Liver (tissue), 9 donors: ENCODE measurements around the gene CLRN3. TPM values are rescaled to one million over a fixed set of nuclear protein-coding genes. Genes with fewer than 3 reads are reported as not detected.

Experiments used
- DNase-seq: peaks from one replicate; pipeline ENCODE4 v3.0.0-alpha.2; 2017; ENCODE audit warnings: low spot score
- H3K27ac ChIP-seq, 2 donors: one replicate each; pipeline ENCODE4 v1.7.0; 2013; ENCODE audit warnings: inconsistent platforms in 2 of 2, low read length in 2 of 2, control low read depth in 1 of 2, low read depth in 1 of 2, mild to moderate bottlenecking in 1 of 2
- H3K27me3 ChIP-seq, 4 donors: one replicate each; pipeline versions ENCODE4 v1.6.1 to v1.7.0; 2013; ENCODE audit warnings: low read length in 3 of 4, inconsistent platforms in 1 of 4, mild to moderate bottlenecking in 1 of 4, moderate library complexity in 1 of 4; ENCODE audit not compliant: control insufficient read depth in 4 of 4, insufficient read depth in 4 of 4
- H3K36me3 ChIP-seq, 4 donors: one replicate each; pipeline versions ENCODE4 v1.6.1 to v1.7.0; 2013; ENCODE audit warnings: low read length in 3 of 4, mild to moderate bottlenecking in 3 of 4, low read depth in 1 of 4, moderate library complexity in 1 of 4; ENCODE audit not compliant: control insufficient read depth in 4 of 4, insufficient read depth in 3 of 4
- H3K4me1 ChIP-seq, 4 donors: one replicate each; pipeline versions ENCODE4 v1.6.1 to v1.7.0; 2013; ENCODE audit warnings: low read length in 3 of 4, mild to moderate bottlenecking in 3 of 4, moderate library complexity in 1 of 4; ENCODE audit not compliant: control insufficient read depth in 4 of 4, insufficient read depth in 4 of 4
- H3K4me3 ChIP-seq, 3 donors: one replicate each; pipeline versions ENCODE4 v1.6.1 to v1.7.0; 2013; ENCODE audit warnings: low read length in 3 of 3, control low read depth in 1 of 3, low read depth in 1 of 3, mild to moderate bottlenecking in 1 of 3
- H3K9ac ChIP-seq, 2 donors: one replicate each; pipeline ENCODE4 v1.7.0; 2013; ENCODE audit warnings: low read length in 2 of 2, mild to moderate bottlenecking in 2 of 2, moderate library complexity in 2 of 2, control low read depth in 1 of 2, low read depth in 1 of 2
- H3K9me3 ChIP-seq, 4 donors: one replicate each; pipeline versions ENCODE4 v1.6.1 to v1.7.0; 2013; ENCODE audit warnings: low read length in 3 of 4; ENCODE audit not compliant: control insufficient read depth in 4 of 4
- CTCF ChIP-seq: fragments of 150-350 bp; IDR thresholded peaks from 2 replicates; pipeline ENCODE4 v1.5.1; 2017; ENCODE audit warnings: improper control_type of control experiment, low read depth, low read length; ENCODE audit not compliant: missing input control
- EGR1 ChIP-seq, 2 donors: IDR thresholded peaks; 2 replicates each; pipeline ENCODE4 v1.6.1; 2016 to 2018; ENCODE audit warnings: antibody characterized with exemption in 2 of 2, low read depth in 2 of 2
- FOXA1 ChIP-seq: IDR thresholded peaks from 2 replicates; pipeline ENCODE4 v1.6.1; 2016; ENCODE audit warnings: antibody characterized with exemption
- FOXA2 ChIP-seq: IDR thresholded peaks from 2 replicates; pipeline ENCODE4 v1.6.1; 2016; ENCODE audit warnings: antibody characterized with exemption
- GABPA ChIP-seq, 2 donors: IDR thresholded peaks in 1 of 2; conservative IDR thresholded peaks in 1 of 2; 2 replicates each; pipeline ENCODE4 v1.6.1; 2016; ENCODE audit warnings: antibody characterized with exemption in 2 of 2, mild to moderate bottlenecking in 1 of 2, moderate library complexity in 1 of 2
- HNF4A ChIP-seq, 2 donors: conservative IDR thresholded peaks; 2 replicates each; pipeline ENCODE4 v1.6.1; 2016; ENCODE audit warnings: antibody characterized with exemption in 2 of 2, mild to moderate bottlenecking in 2 of 2
- HNF4G ChIP-seq: IDR thresholded peaks from 2 replicates; pipeline ENCODE4 v1.6.1; 2016; ENCODE audit warnings: antibody characterized with exemption
- JUND ChIP-seq, 2 donors: IDR thresholded peaks; 2 replicates each; pipeline ENCODE4 v1.6.1; 2016; ENCODE audit warnings: antibody characterized with exemption in 2 of 2
- NR2F2 ChIP-seq: IDR thresholded peaks from 2 replicates; pipeline ENCODE4 v1.6.1; 2016; ENCODE audit warnings: antibody characterized with exemption
- RAD21 ChIP-seq, 2 donors: IDR thresholded peaks; 2 replicates each; pipeline ENCODE4 v1.6.1; 2016; ENCODE audit warnings: antibody characterized with exemption in 2 of 2, mild to moderate bottlenecking in 2 of 2
- RXRA ChIP-seq, 2 donors: IDR thresholded peaks; 2 replicates each; pipeline ENCODE4 v1.6.1; 2017 to 2018; ENCODE audit warnings: antibody characterized with exemption in 2 of 2, mild to moderate bottlenecking in 1 of 2
- SP1 ChIP-seq: IDR thresholded peaks from 2 replicates; pipeline ENCODE4 v1.6.1; 2018; ENCODE audit warnings: antibody characterized with exemption, mild to moderate bottlenecking
- TAF1 ChIP-seq: conservative IDR thresholded peaks from 2 replicates; pipeline ENCODE4 v1.6.1; 2016; ENCODE audit warnings: antibody characterized with exemption, mild to moderate bottlenecking
- YY1 ChIP-seq: IDR thresholded peaks from 2 replicates; pipeline ENCODE4 v1.6.1; 2016; ENCODE audit warnings: antibody characterized with exemption, mild to moderate bottlenecking
- ZBTB33 ChIP-seq: IDR thresholded peaks from 2 replicates; pipeline ENCODE4 v1.6.1; 2016; ENCODE audit warnings: antibody characterized with exemption
- whole genome bisulfite sequencing: extraction: QIAGEN DNeasy Blood & Tissue Kit; methylation state at CpG from one replicate; pipeline ENCODE4 v1.1.7; 2013; 5-methylcytosine and 5-hydroxymethylcytosine counted together
- polyA plus RNA-seq, 2 donors: library from polyadenylated mRNA; stranded (reverse) in 1 of 2; unstranded in 1 of 2; fragments of 200-250 nt in 1 of 2; fragments of >200 nt in 1 of 2; fragmentation: Nextera tagmentation in 1 of 2; extraction: Ambion mirVana in 1 of 2; gene quantifications; one replicate each; pipeline versions ENCODE4 v1.2.1 to v1.2.3, GENCODE V29; 2013 to 2015
- total RNA-seq, 2 donors: library from RNA; depleted of rRNA; stranded (reverse); fragments of >200 nt; gene quantifications; one replicate each; pipeline ENCODE4 v1.2.3, GENCODE V29; 2014
- TF ChIP-seq, protein P1 (sequence below): IDR thresholded peaks from 2 replicates; pipeline ENCODE4 v1.6.1; 2016; ENCODE audit warnings: antibody characterized with exemption, mild to moderate bottlenecking
- TF ChIP-seq, protein P2 (sequence below): IDR thresholded peaks from 2 replicates; pipeline ENCODE4 v1.6.1; 2016; ENCODE audit warnings: antibody characterized with exemption
- TF ChIP-seq, protein P3 (sequence below): IDR thresholded peaks from 2 replicates; pipeline ENCODE4 v1.6.1; 2016; ENCODE audit warnings: antibody characterized with exemption
- donor health status: healthy.
- donor health status: healthy.
- donor health status: healthy.
- donor health status: healthy.
- donor health status: healthy.

The CLRN3 gene
- total and polyA plus RNA-seq, 4 donors: 0.33 to 16.9 (median 6.9) TPM

DNA sequence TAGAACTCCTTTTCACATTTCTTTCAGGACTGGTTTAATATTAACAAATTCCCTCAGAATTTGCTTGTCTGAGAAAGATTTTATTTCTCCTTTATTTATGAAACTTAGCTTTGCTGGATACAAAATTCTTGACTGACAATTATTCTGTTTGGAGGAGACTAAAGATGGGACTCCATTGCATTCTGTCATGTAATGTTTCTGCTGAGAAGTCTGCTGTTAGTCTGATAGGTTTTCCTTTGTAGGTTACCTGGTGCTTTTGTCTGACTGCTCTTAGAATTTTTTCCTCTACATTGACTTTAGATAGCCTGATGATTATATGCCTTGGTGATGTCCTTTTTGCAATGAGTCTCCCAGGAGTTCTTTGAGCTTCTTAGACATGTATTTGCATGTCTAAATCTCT, 23.4 kb downstream of the CLRN3 start:
- TF ChIP-seq, protein P1, sequence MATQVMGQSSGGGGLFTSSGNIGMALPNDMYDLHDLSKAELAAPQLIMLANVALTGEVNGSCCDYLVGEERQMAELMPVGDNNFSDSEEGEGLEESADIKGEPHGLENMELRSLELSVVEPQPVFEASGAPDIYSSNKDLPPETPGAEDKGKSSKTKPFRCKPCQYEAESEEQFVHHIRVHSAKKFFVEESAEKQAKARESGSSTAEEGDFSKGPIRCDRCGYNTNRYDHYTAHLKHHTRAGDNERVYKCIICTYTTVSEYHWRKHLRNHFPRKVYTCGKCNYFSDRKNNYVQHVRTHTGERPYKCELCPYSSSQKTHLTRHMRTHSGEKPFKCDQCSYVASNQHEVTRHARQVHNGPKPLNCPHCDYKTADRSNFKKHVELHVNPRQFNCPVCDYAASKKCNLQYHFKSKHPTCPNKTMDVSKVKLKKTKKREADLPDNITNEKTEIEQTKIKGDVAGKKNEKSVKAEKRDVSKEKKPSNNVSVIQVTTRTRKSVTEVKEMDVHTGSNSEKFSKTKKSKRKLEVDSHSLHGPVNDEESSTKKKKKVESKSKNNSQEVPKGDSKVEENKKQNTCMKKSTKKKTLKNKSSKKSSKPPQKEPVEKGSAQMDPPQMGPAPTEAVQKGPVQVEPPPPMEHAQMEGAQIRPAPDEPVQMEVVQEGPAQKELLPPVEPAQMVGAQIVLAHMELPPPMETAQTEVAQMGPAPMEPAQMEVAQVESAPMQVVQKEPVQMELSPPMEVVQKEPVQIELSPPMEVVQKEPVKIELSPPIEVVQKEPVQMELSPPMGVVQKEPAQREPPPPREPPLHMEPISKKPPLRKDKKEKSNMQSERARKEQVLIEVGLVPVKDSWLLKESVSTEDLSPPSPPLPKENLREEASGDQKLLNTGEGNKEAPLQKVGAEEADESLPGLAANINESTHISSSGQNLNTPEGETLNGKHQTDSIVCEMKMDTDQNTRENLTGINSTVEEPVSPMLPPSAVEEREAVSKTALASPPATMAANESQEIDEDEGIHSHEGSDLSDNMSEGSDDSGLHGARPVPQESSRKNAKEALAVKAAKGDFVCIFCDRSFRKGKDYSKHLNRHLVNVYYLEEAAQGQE: no peak
- TF ChIP-seq RXRA (IDR thresholded peaks at IDR 0.05): no peak
- no peak for TF ChIP-seq CTCF
- TF ChIP-seq, protein P2, sequence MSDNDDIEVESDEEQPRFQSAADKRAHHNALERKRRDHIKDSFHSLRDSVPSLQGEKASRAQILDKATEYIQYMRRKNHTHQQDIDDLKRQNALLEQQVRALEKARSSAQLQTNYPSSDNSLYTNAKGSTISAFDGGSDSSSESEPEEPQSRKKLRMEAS: no peak
- TF ChIP-seq EGR1 (IDR thresholded peaks at IDR 0.05; ENCODE audit: low read depth in 2 of 2): no peak
- no peak for TF ChIP-seq YY1
- no peak for TF ChIP-seq HNF4A (conservative IDR thresholded peaks at IDR 0.05)
- Histone ChIP-seq H3K9me3 (peaks cover 0 to 4% (median 0%) of the 10 kb centered on the region in 4 donors), H3K36me3 (no peaks in the 10 kb centered on the region), H3K4me3 (no peak overlapping the region), H3K27ac (no peak overlapping the region), H3K9ac (no peak overlapping the region), H3K27me3 (no peaks in the 10 kb centered on the region), H3K4me1 (peaks cover 10 to 25% (median 20%) of the 10 kb centered on the region in 4 donors)
- DNase-seq: no peak

GRCh38 chr10:127867805-127868204, 24.9 kb downstream of the CLRN3 start:
- Histone ChIP-seq H3K27me3 (no peaks in the 10 kb centered on the region), H3K9ac (no peak overlapping the region), H3K27ac (no peak overlapping the region), H3K4me3 (no peak overlapping the region), H3K4me1 (peaks cover 7 to 20% (median 16%) of the 10 kb centered on the region in 4 donors), H3K9me3 (peaks cover 0 to 4% (median 2%) of the 10 kb centered on the region in 4 donors), H3K36me3 (no peaks in the 10 kb centered on the region)
- no peak for DNase-seq
- 74% methylated on average over 1 of the region's 1 CpG for WGBS
- TF ChIP-seq JUND (IDR thresholded peaks at IDR 0.05) (no peak), TAF1 (no peak), HNF4A (conservative IDR thresholded peaks at IDR 0.05) (no peak), CTCF (no peak), GABPA (IDR thresholded peaks at IDR 0.05 in 1 of 2, conservative IDR thresholded peaks at IDR 0.05 in 1 of 2) (no peak), RAD21 (IDR thresholded peaks at IDR 0.05) (no peak), YY1 (no peak), FOXA1 (no peak), EGR1 (IDR thresholded peaks at IDR 0.05; ENCODE audit: low read depth in 2 of 2) (no peak), SP1 (no peak), HNF4G (no peak), FOXA2 (no peak), ZBTB33 (no peak), NR2F2 (no peak), RXRA (IDR thresholded peaks at IDR 0.05) (no peak)
- TF ChIP-seq, protein P2: no peak
- TF ChIP-seq, protein P1: no peak
- TF ChIP-seq, protein P3, sequence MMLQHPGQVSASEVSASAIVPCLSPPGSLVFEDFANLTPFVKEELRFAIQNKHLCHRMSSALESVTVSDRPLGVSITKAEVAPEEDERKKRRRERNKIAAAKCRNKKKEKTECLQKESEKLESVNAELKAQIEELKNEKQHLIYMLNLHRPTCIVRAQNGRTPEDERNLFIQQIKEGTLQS: no peak
